Measurements from ENCODE around the gene FHIT.

- TF ChIP-seq CTCF (IDR thresholded peaks at IDR 0.05) (no peak), EP300 (IDR thresholded peaks at IDR 0.05) (no peak), POLR2A (IDR thresholded peaks at IDR 0.05) (no peak)
Observed at GRCh38 chr3:59890639-59891038, 1360.6 kb downstream of the FHIT start.

Data from ovary (tissue), 3 donors.